ENCODE measurements around the gene OGFOD2.
"Not testable (repeated sequence)": the region's sequence is repeated elsewhere in the genome, so short reads cannot be mapped to it uniquely, and the experiment has no call there.

OGFOD2 gene

GRCh38 chr12:123006977-123007376, 31.9 kb downstream of the OGFOD2 start:
- no peak for DNase-seq

DNA sequence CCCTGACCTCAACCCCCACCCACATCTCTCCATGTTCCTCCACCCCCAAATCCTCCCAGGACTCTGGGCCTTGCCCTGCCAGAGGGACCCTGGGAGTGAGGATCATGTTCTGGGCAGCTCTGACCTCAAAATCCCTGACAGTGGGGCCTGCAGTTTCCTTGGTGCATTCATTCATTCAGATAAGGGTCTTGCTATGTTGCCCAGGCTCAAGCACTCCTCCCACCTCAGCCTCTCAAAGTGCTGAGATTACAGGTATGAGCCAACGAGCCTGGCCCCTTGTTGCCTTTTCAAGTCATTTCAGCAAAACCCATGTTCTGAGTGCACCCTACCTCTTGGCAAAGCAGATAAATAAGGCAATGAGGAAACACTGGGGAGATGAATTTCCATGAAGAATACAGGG, 35.1 kb downstream of the OGFOD2 start:
- DNase-seq, result no peak

DNA sequence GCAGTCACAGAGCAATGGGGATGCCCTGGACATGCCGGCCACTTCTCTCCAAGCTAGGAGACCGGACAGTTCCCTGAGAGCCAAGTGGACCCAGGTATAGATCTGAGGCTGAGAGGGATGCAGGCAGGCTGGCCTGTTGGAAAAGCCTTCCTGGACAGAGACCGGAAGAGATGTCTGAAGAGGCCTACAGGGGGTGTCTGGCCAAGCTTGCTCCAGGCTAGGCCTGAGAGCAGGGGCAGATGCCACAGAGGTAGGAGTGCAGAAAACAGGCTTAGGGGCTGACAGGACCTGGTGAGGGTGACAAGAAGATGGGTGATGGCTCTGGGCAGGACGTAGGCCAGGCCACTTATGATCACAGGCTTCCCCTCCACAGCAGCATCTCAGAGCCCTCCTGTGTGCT, 35.6 kb downstream of the OGFOD2 start:
- DNase-seq, result no peak

GRCh38 chr12:123011701-123012100, 36.7 kb downstream of the OGFOD2 start:
- DNase-seq, result no peak

DNA sequence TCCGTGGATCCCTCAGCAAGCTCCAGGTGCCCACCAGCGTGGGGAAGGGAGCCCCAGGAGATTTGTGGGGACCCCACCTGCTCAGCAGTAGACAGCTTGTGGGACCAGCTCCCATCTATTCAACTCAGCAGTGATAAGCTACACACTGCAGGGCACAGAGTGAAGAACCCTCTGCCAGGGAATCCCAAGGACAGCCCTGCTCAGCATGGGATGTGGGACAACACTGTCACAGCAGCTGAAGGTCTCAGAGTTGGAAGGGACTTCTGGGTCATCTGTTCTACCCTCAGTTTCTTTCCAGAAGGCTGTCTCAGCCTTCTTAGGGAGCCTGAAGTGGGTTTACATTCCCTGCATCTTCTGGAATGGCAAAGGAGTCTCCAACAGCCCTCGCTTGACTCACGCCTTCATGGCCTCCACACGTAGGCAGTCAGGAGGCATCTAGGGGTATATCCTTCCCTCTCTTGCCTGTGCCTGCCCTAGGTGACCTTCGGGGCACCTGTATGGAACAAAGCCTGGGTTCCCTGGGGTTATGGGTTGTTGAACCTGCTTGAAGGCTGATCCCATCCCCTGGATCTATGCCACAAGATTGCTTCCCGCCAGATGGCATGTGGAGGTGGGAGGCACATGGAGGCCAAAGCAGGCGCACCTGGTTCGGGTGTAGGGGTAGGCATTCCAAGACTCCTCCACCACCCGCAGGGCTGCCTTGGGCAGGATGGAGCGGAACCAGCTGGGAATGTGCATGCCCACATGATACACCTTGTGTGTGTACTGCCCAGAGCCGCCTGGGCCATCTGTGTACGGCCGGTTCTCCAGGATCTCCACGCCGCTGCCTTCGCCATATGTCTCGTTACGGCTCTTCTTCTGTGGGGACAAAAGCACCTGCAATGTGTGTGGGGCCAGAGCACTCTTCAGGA, 38.4 kb downstream of the OGFOD2 start:
- DNase-seq, result no peak

DNA sequence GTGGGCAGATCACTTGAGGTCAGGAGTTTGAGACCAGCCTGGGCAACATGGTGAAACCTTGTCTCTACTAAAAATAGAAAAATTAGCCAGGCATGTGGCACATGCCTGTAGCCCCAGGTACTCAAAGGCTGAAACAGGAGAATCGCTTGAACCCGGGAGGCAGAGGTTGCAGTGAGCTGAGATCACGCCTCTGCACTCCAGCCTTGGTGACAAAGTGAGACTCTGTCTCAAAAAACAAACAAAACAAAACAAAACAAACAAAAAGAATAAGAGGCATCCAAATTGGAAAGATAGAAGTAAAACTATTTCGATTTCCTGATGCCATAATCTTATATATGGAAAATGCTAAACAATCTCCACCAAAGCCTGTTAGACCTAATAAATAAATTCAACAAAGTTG, 39.4 kb downstream of the OGFOD2 start:
- not testable (repeated sequence) for DNase-seq

DNA sequence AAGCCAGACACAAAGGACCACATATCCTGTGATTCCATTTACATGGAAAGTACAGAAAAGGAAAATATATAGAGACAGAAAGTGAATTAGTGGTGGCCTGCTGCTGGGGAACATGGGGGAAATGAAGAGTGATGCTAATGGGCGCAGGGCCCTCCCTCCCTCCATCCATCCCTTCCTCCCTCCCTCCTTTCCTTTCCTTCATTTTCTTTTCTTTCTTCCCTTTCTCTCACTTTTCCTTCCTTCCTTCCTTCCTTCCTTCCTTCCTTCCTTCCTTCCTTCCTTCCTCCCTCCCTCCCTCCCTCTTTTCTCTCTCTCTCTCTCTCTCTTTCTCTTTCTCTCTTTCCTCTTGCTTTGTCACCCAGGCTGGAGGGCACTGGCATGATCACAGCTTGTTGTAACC, 42.7 kb downstream of the OGFOD2 start:
- DNase-seq, result no peak

DNA sequence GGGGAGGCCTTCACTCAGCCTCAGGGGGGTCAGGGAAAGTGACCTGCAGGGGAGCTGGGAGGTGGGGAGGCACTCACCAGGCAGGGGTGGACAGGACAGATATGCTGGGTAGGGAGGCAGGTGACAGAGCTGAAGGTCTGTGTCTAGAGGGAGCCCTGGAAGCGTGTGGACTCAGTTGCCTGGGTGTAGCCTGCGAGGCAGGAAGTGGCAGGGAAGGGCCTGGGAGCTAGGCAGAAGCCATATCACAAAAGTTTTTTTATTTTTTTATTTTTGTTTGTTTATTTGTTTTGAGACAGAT, 44.7 kb downstream of the OGFOD2 start:
- DNase-seq, result no peak

- DNase-seq, result no peak
Measured at GRCh38 chr12:123021688-123022604, 46.9 kb downstream of the OGFOD2 start.

GRCh38 chr12:123022846-123023245, 47.8 kb downstream of the OGFOD2 start:
- no peak for DNase-seq

- no peak for DNase-seq
Measured at GRCh38 chr12:123024819-123025391, 49.9 kb downstream of the OGFOD2 start.

GRCh38 chr12:123026094-123026853, 51.2 kb downstream of the OGFOD2 start:
- no peak for DNase-seq

DNA sequence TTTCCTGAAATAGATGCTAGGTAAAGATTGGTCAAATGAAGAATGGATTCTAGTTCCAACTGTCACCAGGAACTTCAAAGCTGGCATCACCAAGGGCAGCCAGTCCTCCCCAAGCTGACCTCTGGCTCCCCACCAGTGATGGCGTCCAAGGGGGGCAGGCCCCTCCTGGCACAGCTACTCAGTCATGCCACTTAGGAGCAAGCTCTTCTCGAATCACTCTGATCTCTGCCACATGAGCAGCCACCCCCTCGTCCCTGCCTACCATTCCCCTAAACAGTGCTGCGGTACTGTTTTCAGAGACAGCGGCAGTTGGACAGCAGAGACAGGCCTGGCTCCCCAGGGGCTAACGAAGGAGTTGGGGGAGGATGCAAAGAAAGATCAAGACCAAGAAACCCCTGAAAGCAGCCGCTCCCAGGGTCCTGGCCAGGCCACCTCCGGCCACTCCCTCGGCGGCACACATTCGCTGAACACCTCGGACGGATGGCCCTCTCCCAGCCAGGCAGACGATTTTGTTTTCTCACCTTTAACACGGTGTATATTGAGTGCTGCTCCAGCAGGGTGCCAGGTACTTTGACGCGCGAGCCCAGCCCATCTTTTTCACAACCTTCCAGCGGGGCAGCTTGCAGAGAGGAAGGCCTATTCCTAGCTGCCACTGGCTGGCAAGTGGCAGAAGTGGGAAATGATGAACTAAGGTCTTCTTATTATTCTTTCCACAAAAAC, 52.8 kb downstream of the OGFOD2 start:
- no peak for DNase-seq

- DNase-seq, result no peak
Measured at GRCh38 chr12:123028475-123028874, 53.4 kb downstream of the OGFOD2 start.

- DNase-seq, result no peak
Measured at GRCh38 chr12:123029550-123029949, 54.5 kb downstream of the OGFOD2 start.

All from KG1 (cell line).